ENCODE data around the gene IFI16.
A peak's percentile ranks its signal among the peaks of the same experiment; 100 is the strongest.
"Not testable (repeated sequence)": the region's sequence is repeated elsewhere in the genome, so short reads cannot be mapped to it uniquely, and the experiment has no call there.

IFI16 gene

DNA sequence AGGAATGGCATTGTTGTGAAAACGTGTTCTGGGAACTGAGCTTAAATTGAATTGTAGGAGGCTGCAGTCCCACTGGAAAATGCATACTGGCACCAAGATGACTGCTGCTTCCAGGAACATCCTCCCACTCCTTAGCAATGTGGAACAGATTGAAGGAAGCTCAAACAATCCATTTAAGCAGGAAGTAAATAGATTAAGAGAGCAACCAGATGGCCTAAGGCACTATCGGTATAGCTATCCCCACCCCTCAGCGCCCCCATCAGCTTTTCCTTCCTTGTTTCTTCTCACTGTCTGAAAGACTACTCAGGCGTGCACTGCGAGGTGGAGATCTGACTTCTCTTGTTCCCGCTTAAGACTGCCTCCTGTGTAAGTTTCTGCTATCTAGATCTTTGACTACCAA is 4.0 kb upstream of the IFI16 start:
- no peaks in the 10 kb centered on the region for H3K36me3 ChIP-seq (replicated peaks in 1 of 2; ENCODE audit: control insufficient read depth in 2 of 2, insufficient read depth in 2 of 2, low read length in 2 of 2)
- H3K79me1 ChIP-seq (ENCODE audit: low read depth, low read length) = no peaks in the 10 kb centered on the region
- H3K4me3 ChIP-seq (ENCODE audit: low read length in 2 of 2) = no peak overlapping the region
- H2BK15ac ChIP-seq (ENCODE audit: low read length) = no peak overlapping the region
- H3K14ac ChIP-seq (ENCODE audit: low read length) = no peak overlapping the region
- no peak overlapping the region for H4K91ac ChIP-seq (ENCODE audit: low read depth, low read length, poor library complexity)
- no peak overlapping the region for H3K27ac ChIP-seq (replicated peaks; ENCODE audit: low read length)
- no peak overlapping the region for H3K18ac ChIP-seq (ENCODE audit: low read length)
- DNase-seq (ENCODE audit: low spot score) = no peak
- H3K4me2 ChIP-seq (ENCODE audit: insufficient read depth, low read length, poor library complexity, severe bottlenecking) = no peak overlapping the region
- H2AFZ ChIP-seq (ENCODE audit: low read length) = peak overlapping the region; percentile 70
- no CpG with 5 or more reads among the region's 6 CpGs for WGBS, 2 donors (ENCODE audit: extremely low coverage in 2 of 2, insufficient read length in 2 of 2, insufficient replicate concordance in 1 of 2)
- no peaks in the 10 kb centered on the region for H3K27me3 ChIP-seq (ENCODE audit: control insufficient read depth in 3 of 3, insufficient read depth in 3 of 3, low read depth in 1 of 3, low read length in 3 of 3)
- no peak overlapping the region for H2BK12ac ChIP-seq (ENCODE audit: low read length)
- no peak overlapping the region for H2BK5ac ChIP-seq (ENCODE audit: low read length)
- no peak overlapping the region for H4K8ac ChIP-seq (ENCODE audit: low read depth, low read length)
- H3K23ac ChIP-seq (ENCODE audit: low read depth, low read length, poor library complexity) = no peak overlapping the region
- H2BK120ac ChIP-seq (ENCODE audit: low read depth, low read length) = no peak overlapping the region
- no peaks in the 10 kb centered on the region for H3K9me3 ChIP-seq (replicated peaks in 1 of 2; ENCODE audit: control insufficient read depth in 2 of 2, insufficient read depth in 1 of 2, low read depth in 1 of 2, low read length in 2 of 2)
- no peak overlapping the region for H3K4ac ChIP-seq (ENCODE audit: low read length)
- H3K9ac ChIP-seq (ENCODE audit: low read depth, low read length, poor library complexity) = no peak overlapping the region
- H2AK5ac ChIP-seq (ENCODE audit: low read depth, low read length) = no peak overlapping the region
- peaks cover 12 to 15% of the 10 kb centered on the region in 2 donors for H3K4me1 ChIP-seq (ENCODE audit: control insufficient read depth in 2 of 2, insufficient read depth in 1 of 2, low read depth in 1 of 2, low read length in 2 of 2)

GRCh38 chr1:159006210-159006807 is 3.4 kb upstream of the IFI16 start:
- not testable (repeated sequence) for H3K79me1 ChIP-seq (ENCODE audit: low read depth, low read length); H3K18ac ChIP-seq (ENCODE audit: low read length); H3K27me3 ChIP-seq (ENCODE audit: control insufficient read depth in 3 of 3, insufficient read depth in 3 of 3, low read depth in 1 of 3, low read length in 3 of 3); H2BK120ac ChIP-seq (ENCODE audit: low read depth, low read length); H3K23ac ChIP-seq (ENCODE audit: low read depth, low read length, poor library complexity); H3K9me3 ChIP-seq (replicated peaks in 1 of 2; ENCODE audit: control insufficient read depth in 2 of 2, insufficient read depth in 1 of 2, low read depth in 1 of 2, low read length in 2 of 2); H4K8ac ChIP-seq (ENCODE audit: low read depth, low read length); DNase-seq (ENCODE audit: low spot score); H3K27ac ChIP-seq (replicated peaks; ENCODE audit: low read length); H2BK5ac ChIP-seq (ENCODE audit: low read length); H4K91ac ChIP-seq (ENCODE audit: low read depth, low read length, poor library complexity); H2AK5ac ChIP-seq (ENCODE audit: low read depth, low read length); H3K4me3 ChIP-seq (ENCODE audit: low read length in 2 of 2); H3K36me3 ChIP-seq (replicated peaks in 1 of 2; ENCODE audit: control insufficient read depth in 2 of 2, insufficient read depth in 2 of 2, low read length in 2 of 2); H2BK15ac ChIP-seq (ENCODE audit: low read length); H2BK12ac ChIP-seq (ENCODE audit: low read length); H3K4ac ChIP-seq (ENCODE audit: low read length); H3K14ac ChIP-seq (ENCODE audit: low read length); H3K4me2 ChIP-seq (ENCODE audit: insufficient read depth, low read length, poor library complexity, severe bottlenecking); H3K9ac ChIP-seq (ENCODE audit: low read depth, low read length, poor library complexity)
- H3K4me1 ChIP-seq (ENCODE audit: control insufficient read depth in 2 of 2, insufficient read depth in 1 of 2, low read depth in 1 of 2, low read length in 2 of 2) = peaks cover 10 to 12% of the 10 kb centered on the region in 2 donors
- WGBS, 2 donors (ENCODE audit: extremely low coverage in 2 of 2, insufficient read length in 2 of 2, insufficient replicate concordance in 1 of 2) = no CpG with 5 or more reads among the region's 11 CpGs
- H2AFZ ChIP-seq (ENCODE audit: low read length) = peak overlapping the region; percentile 70

- no peak overlapping the region for H3K27ac ChIP-seq (replicated peaks; ENCODE audit: low read length)
- no peak overlapping the region for H3K4me3 ChIP-seq (ENCODE audit: low read length in 2 of 2)
- H2AK5ac ChIP-seq (ENCODE audit: low read depth, low read length) = no peak overlapping the region
- H2BK15ac ChIP-seq (ENCODE audit: low read length) = no peak overlapping the region
- H3K23ac ChIP-seq (ENCODE audit: low read depth, low read length, poor library complexity) = no peak overlapping the region
- H3K27me3 ChIP-seq (ENCODE audit: control insufficient read depth in 3 of 3, insufficient read depth in 3 of 3, low read depth in 1 of 3, low read length in 3 of 3) = no peaks in the 10 kb centered on the region
- no peak overlapping the region for H2BK12ac ChIP-seq (ENCODE audit: low read length)
- no peak overlapping the region for H2AFZ ChIP-seq (ENCODE audit: low read length)
- H3K4ac ChIP-seq (ENCODE audit: low read length) = no peak overlapping the region
- H2BK120ac ChIP-seq (ENCODE audit: low read depth, low read length) = no peak overlapping the region
- no peak overlapping the region for H4K91ac ChIP-seq (ENCODE audit: low read depth, low read length, poor library complexity)
- H2BK5ac ChIP-seq (ENCODE audit: low read length) = no peak overlapping the region
- H3K79me1 ChIP-seq (ENCODE audit: low read depth, low read length) = no peaks in the 10 kb centered on the region
- H3K36me3 ChIP-seq (replicated peaks in 1 of 2; ENCODE audit: control insufficient read depth in 2 of 2, insufficient read depth in 2 of 2, low read length in 2 of 2) = no peaks in the 10 kb centered on the region
- no peaks in the 10 kb centered on the region for H3K9me3 ChIP-seq (replicated peaks in 1 of 2; ENCODE audit: control insufficient read depth in 2 of 2, insufficient read depth in 1 of 2, low read depth in 1 of 2, low read length in 2 of 2)
- H4K8ac ChIP-seq (ENCODE audit: low read depth, low read length) = no peak overlapping the region
- H3K9ac ChIP-seq (ENCODE audit: low read depth, low read length, poor library complexity) = no peak overlapping the region
- no peak for DNase-seq (ENCODE audit: low spot score)
- no peak overlapping the region for H3K14ac ChIP-seq (ENCODE audit: low read length)
- peaks cover 10 to 12% of the 10 kb centered on the region in 2 donors for H3K4me1 ChIP-seq (ENCODE audit: control insufficient read depth in 2 of 2, insufficient read depth in 1 of 2, low read depth in 1 of 2, low read length in 2 of 2)
- no peak overlapping the region for H3K4me2 ChIP-seq (ENCODE audit: insufficient read depth, low read length, poor library complexity, severe bottlenecking)
- H3K18ac ChIP-seq (ENCODE audit: low read length) = no peak overlapping the region
Observed at GRCh38 chr1:159007726-159008125, 2.0 kb upstream of the IFI16 start.

- Histone ChIP-seq H2AFZ (ENCODE audit: low read length) (peak overlapping the region; percentile 82), H3K18ac (ENCODE audit: low read length) (no peak overlapping the region), H3K79me1 (ENCODE audit: low read depth, low read length) (no peaks in the 10 kb centered on the region), H3K9ac (ENCODE audit: low read depth, low read length, poor library complexity) (no peak overlapping the region), H3K4me1 (ENCODE audit: control insufficient read depth in 2 of 2, insufficient read depth in 1 of 2, low read depth in 1 of 2, low read length in 2 of 2) (peaks cover 10 to 12% of the 10 kb centered on the region in 2 donors), H3K27ac (replicated peaks; ENCODE audit: low read length) (no peak overlapping the region), H3K27me3 (ENCODE audit: control insufficient read depth in 3 of 3, insufficient read depth in 3 of 3, low read depth in 1 of 3, low read length in 3 of 3) (no peaks in the 10 kb centered on the region), H3K23ac (ENCODE audit: low read depth, low read length, poor library complexity) (no peak overlapping the region), H3K4ac (ENCODE audit: low read length) (no peak overlapping the region), H4K8ac (ENCODE audit: low read depth, low read length) (no peak overlapping the region), H2BK15ac (ENCODE audit: low read length) (no peak overlapping the region), H2BK5ac (ENCODE audit: low read length) (no peak overlapping the region), H3K36me3 (replicated peaks in 1 of 2; ENCODE audit: control insufficient read depth in 2 of 2, insufficient read depth in 2 of 2, low read length in 2 of 2) (no peaks in the 10 kb centered on the region), H3K9me3 (replicated peaks in 1 of 2; ENCODE audit: control insufficient read depth in 2 of 2, insufficient read depth in 1 of 2, low read depth in 1 of 2, low read length in 2 of 2) (no peaks in the 10 kb centered on the region), H3K4me3 (ENCODE audit: low read length in 2 of 2) (no peak overlapping the region), H3K14ac (ENCODE audit: low read length) (no peak overlapping the region), H2AK5ac (ENCODE audit: low read depth, low read length) (no peak overlapping the region), H4K91ac (ENCODE audit: low read depth, low read length, poor library complexity) (no peak overlapping the region), H3K4me2 (ENCODE audit: insufficient read depth, low read length, poor library complexity, severe bottlenecking) (no peak overlapping the region), H2BK12ac (ENCODE audit: low read length) (no peak overlapping the region), H2BK120ac (ENCODE audit: low read depth, low read length) (no peak overlapping the region)
- DNase-seq (ENCODE audit: low spot score) = no peak
- no CpG with 5 or more reads among the region's 4 CpGs for WGBS, 2 donors (ENCODE audit: extremely low coverage in 2 of 2, insufficient read length in 2 of 2, insufficient replicate concordance in 1 of 2)
Observed at GRCh38 chr1:159008744-159009188, 941 bp upstream of the IFI16 start.
